Parietal lobe (tissue), 1 donor: ENCODE data around the gene DUSP16. TPM values are rescaled to one million over a fixed set of nuclear protein-coding genes. Genes with fewer than 3 reads are reported as not detected.

Experiments used
- total RNA-seq: library from RNA; depleted of rRNA; stranded (reverse); fragments of >200 nt; gene quantifications from one replicate; pipeline ENCODE4 v1.2.3, GENCODE V29; 2014

DUSP16 gene, protein sequence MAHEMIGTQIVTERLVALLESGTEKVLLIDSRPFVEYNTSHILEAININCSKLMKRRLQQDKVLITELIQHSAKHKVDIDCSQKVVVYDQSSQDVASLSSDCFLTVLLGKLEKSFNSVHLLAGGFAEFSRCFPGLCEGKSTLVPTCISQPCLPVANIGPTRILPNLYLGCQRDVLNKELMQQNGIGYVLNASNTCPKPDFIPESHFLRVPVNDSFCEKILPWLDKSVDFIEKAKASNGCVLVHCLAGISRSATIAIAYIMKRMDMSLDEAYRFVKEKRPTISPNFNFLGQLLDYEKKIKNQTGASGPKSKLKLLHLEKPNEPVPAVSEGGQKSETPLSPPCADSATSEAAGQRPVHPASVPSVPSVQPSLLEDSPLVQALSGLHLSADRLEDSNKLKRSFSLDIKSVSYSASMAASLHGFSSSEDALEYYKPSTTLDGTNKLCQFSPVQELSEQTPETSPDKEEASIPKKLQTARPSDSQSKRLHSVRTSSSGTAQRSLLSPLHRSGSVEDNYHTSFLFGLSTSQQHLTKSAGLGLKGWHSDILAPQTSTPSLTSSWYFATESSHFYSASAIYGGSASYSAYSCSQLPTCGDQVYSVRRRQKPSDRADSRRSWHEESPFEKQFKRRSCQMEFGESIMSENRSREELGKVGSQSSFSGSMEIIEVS
- total RNA-seq: 11.0 TPM

DNA sequence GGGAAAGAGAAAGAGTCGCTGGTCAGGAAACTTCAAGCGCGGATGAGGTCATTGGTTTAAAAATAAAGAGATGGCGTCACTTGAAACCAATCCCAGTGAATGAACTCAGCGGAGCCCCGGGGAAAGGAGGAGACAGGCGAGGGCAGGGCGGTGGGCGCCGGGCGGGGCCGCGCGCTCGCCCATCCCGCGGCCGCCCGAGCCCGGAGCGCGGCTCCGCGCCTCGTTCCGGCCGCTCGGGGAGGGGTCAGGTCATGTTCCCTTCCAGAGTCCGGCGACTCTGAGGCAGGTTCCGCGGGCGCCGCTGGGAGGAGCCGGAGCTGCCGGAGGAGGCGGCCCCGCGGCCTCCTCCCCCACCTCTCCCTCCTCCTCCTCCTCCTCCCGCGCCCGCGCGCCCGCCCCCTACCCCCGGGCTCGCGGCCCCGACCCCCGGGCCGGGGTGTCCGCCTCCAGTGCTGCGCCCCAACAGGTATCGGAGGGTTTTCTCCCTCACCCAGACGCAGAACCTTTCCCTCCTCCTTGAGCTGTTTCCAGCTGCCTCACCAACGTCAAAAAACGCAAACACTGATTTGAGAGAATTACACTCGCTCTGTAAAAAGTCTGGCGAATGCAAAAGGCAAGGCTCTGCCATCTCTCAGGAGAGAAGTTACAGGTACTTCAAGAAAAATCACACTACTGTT lies at the start of gene DUSP16:
DUSP16 (minus strand) TSS at position 279 of the 677 bp plus-strand sequence. CDS start 41,765 bp downstream, outside the sequence.

DNA sequence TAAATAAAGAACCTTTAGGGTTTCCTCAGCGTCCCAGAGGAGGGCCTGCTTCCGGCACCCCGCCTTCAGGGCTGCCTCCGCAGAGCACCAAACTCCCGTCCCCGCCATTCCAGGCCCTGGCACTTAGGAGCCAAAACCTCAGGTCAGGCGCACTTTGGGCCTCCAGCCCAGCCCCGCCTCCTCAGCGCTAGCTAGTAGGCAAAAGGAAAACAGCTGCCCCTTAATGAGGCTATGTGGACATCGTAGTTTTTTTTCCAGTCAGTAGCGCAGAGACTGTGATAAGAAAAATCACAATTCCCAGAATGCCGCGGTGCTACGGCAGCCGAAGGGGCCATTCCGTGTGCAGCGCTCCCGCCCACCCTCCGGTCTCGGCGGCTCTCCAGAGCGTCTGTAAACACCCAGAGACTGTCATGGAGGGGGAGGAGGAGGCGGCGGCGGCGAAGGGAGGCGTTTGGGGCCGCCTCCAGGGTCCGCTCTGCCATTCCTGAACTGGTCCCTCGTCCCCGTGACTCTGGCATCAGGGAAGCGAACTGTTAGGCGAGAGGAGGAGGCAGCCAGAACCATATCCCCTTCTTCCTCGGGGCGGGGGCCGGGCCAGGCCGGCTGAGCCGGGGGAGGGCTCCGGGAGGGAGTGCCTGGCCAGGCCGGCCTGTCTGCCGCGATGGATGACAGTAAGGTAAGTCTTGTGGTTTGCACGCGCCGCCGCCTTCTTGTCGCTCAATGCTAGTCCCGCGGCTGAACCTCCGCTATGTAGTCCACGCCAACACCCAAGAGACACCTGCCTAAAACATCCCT lies 49.0 kb upstream of the DUSP16 start, which contains the start of gene CREBL2:
CREBL2 (plus strand) TSS at position 365 of the 795 bp plus-strand sequence; CDS start at position 662, 297 bp downstream.

Other genes with a start within 250 kb of the DUSP16 start
- 3.4 TPM for gene MANSC1, start 212.6 kb downstream of the DUSP16 start, total RNA-seq
- 39.8 TPM for gene BORCS5, start 205.8 kb downstream of the DUSP16 start, total RNA-seq
- gene CREBL2, start 49.0 kb upstream of the DUSP16 start, total RNA-seq: 25.7 TPM
- 30.4 TPM for gene GPR19, start 133.3 kb upstream of the DUSP16 start, total RNA-seq
- 119 TPM for gene CDKN1B, start 154.5 kb upstream of the DUSP16 start, total RNA-seq
- 19.4 TPM for gene APOLD1, start 222.8 kb upstream of the DUSP16 start, total RNA-seq